ENCODE measurements around the gene LYZL4. TPM values are rescaled to one million over a fixed set of nuclear protein-coding genes. Genes with fewer than 3 reads are reported as not detected.

Gene LYZL4
- total RNA-seq, 1 experiment from 2014 or later, result not detected

GRCh38 chr3:42351207-42351606 is 59.2 kb downstream of the LYZL4 start:
- POLR2A ChIA-PET, result no interaction called here
- Histone ChIP-seq H3K36me3 (ENCODE audit: control insufficient read depth, insufficient read depth, low read length) (no peaks in the 10 kb centered on the region), H3K9me3 (ENCODE audit: control insufficient read depth, insufficient read depth, low read depth, low read length) (no peaks in the 10 kb centered on the region), H3K27ac (ENCODE audit: low read length) (no peak overlapping the region), H3K27me3 (ENCODE audit: control insufficient read depth, insufficient read depth, low read length) (no peaks in the 10 kb centered on the region), H3K4me1 (ENCODE audit: control insufficient read depth, insufficient read depth, low read length) (no peaks in the 10 kb centered on the region), H3K4me3 (ENCODE audit: low read depth in 2 of 2, low read length in 2 of 2) (no peak overlapping the region)
- TF ChIP-seq REST (IDR thresholded peaks at IDR 0.05; ENCODE audit: insufficient read depth in 1 of 2, low read depth in 2 of 2, low read length in 1 of 2) (no peak), SIN3A (IDR thresholded peaks at IDR 0.05; ENCODE audit: borderline replicate concordance, insufficient read depth, low read depth, low read length) (no peak), POLR2AphosphoS5 (IDR thresholded peaks at IDR 0.05; ENCODE audit: low read depth, low read length) (no peak), TCF7L2 (IDR thresholded peaks at IDR 0.05; ENCODE audit: low read depth, low read length) (no peak), CTCF (IDR thresholded peaks at IDR 0.05) (no peak)
- CTCF ChIA-PET, result no interaction called here
- BruUV-seq (replicated peaks), result no TSS peak
- DNase-seq (ENCODE audit: low read depth, low spot score) (no peak), ATAC-seq (no peak)
- in situ Hi-C loops (cut with HindIII; ENCODE audit: low pct_unique_long_range_greater_than_20kb, low sequenced_read_pairs), result no loop called here
- intact Hi-C loops (cut with micrococcal nuclease; ENCODE audit: unreplicated experiment), result no loop called here

GRCh38 chr3:42349765-42350594 is 60.4 kb downstream of the LYZL4 start:
- in situ Hi-C loops (cut with HindIII; ENCODE audit: low pct_unique_long_range_greater_than_20kb, low sequenced_read_pairs) (no loop called here), intact Hi-C loops (cut with micrococcal nuclease; ENCODE audit: unreplicated experiment) (no loop called here)
- DNase-seq (ENCODE audit: low read depth, low spot score) (no peak), ATAC-seq (no peak)
- Histone ChIP-seq H3K27ac (ENCODE audit: low read length) (no peak overlapping the region), H3K4me3 (ENCODE audit: low read depth in 2 of 2, low read length in 2 of 2) (no peak overlapping the region), H3K36me3 (ENCODE audit: control insufficient read depth, insufficient read depth, low read length) (no peaks in the 10 kb centered on the region), H3K27me3 (ENCODE audit: control insufficient read depth, insufficient read depth, low read length) (no peaks in the 10 kb centered on the region), H3K4me1 (ENCODE audit: control insufficient read depth, insufficient read depth, low read length) (no peaks in the 10 kb centered on the region), H3K9me3 (ENCODE audit: control insufficient read depth, insufficient read depth, low read depth, low read length) (no peaks in the 10 kb centered on the region)
- no peak for TF ChIP-seq SIN3A (IDR thresholded peaks at IDR 0.05; ENCODE audit: borderline replicate concordance, insufficient read depth, low read depth, low read length)
- no peak for TF ChIP-seq POLR2AphosphoS5 (IDR thresholded peaks at IDR 0.05; ENCODE audit: low read depth, low read length)
- no peak for TF ChIP-seq TCF7L2 (IDR thresholded peaks at IDR 0.05; ENCODE audit: low read depth, low read length)
- no peak for TF ChIP-seq CTCF (IDR thresholded peaks at IDR 0.05)
- TF ChIP-seq REST (IDR thresholded peaks at IDR 0.05; ENCODE audit: insufficient read depth in 1 of 2, low read depth in 2 of 2, low read length in 1 of 2), result no peak
- ChIA-PET CTCF (no interaction called here), POLR2A (no interaction called here)
- BruUV-seq (replicated peaks), result no TSS peak
